HTERT RPE-1 (cell line): Measurements from ENCODE around the gene C3orf18.
"Not testable (repeated sequence)": the region's sequence is repeated elsewhere in the genome, so short reads cannot be mapped to it uniquely, and the experiment has no call there.

Experiments
- in situ Hi-C: fragments of 300-500 bp; cut with MboI; formaldehyde crosslinking; loops from 4 replicates; pipeline ENCODE4 v1.14.3; 2020; ENCODE audit warnings: low sequenced_read_pairs

C3orf18 gene

GRCh38 chr3:50525191-50525910, 42.2 kb downstream of the C3orf18 start:
- in situ Hi-C loops: no loop called here

GRCh38 chr3:50524746-50525145, 42.8 kb downstream of the C3orf18 start:
- in situ Hi-C loops: no loop called here

GRCh38 chr3:50523279-50523811, 44.2 kb downstream of the C3orf18 start:
- in situ Hi-C loops: no loop called here

- in situ Hi-C loops: no loop called here
Measured at GRCh38 chr3:50521572-50521971, 46.0 kb downstream of the C3orf18 start.

- in situ Hi-C loops: no loop called here
Measured at GRCh38 chr3:50520849-50521248, 46.7 kb downstream of the C3orf18 start.

GRCh38 chr3:50519471-50520089, 48.0 kb downstream of the C3orf18 start:
- in situ Hi-C loops: no loop called here

GRCh38 chr3:50518436-50518835, 49.1 kb downstream of the C3orf18 start:
- in situ Hi-C loops: no loop called here

- in situ Hi-C loops: no loop called here
Measured at GRCh38 chr3:50517721-50518206, 49.8 kb downstream of the C3orf18 start.

- in situ Hi-C loops: no loop called here
Measured at GRCh38 chr3:50516440-50516871, 51.1 kb downstream of the C3orf18 start.

- in situ Hi-C loops: no loop called here
Measured at GRCh38 chr3:50515565-50516439, 51.7 kb downstream of the C3orf18 start.

GRCh38 chr3:50512908-50513307, 54.6 kb downstream of the C3orf18 start:
- in situ Hi-C loops: not testable (repeated sequence)

GRCh38 chr3:50512131-50512530, 55.4 kb downstream of the C3orf18 start:
- in situ Hi-C loops: no loop called here

- in situ Hi-C loops: no loop called here
Measured at GRCh38 chr3:50510325-50510724, 57.2 kb downstream of the C3orf18 start.

GRCh38 chr3:50509715-50510114, 57.8 kb downstream of the C3orf18 start:
- in situ Hi-C loops: no loop called here

GRCh38 chr3:50508821-50509220, 58.7 kb downstream of the C3orf18 start:
- in situ Hi-C loops: no loop called here
